Measurements from ENCODE around the gene DNAH12.
A peak's percentile ranks its signal among the peaks of the same experiment; 100 is the strongest.

Gene DNAH12

GRCh38 chr3:57544181-57545125 lies at the start of gene DNAH12:
TSS of gene DNAH12 (minus strand) at chr3:57544344. CDS start at chr3:57542870, 1,474 bp downstream.
- no peaks in the 10 kb centered on the region for H3F3A ChIP-seq (ENCODE audit: low read depth)
- H3K36me3 ChIP-seq (ENCODE audit: insufficient read depth, low read length), result no peaks in the 10 kb centered on the region
- H4K20me1 ChIP-seq (ENCODE audit: insufficient read depth, low read length, poor library complexity, severe bottlenecking), result no peaks in the 10 kb centered on the region
- H3K9me2 ChIP-seq (replicated peaks; ENCODE audit: low read depth, low read length), result no peaks in the 10 kb centered on the region
- H3K4me3 ChIP-seq (ENCODE audit: low read length, poor library complexity, severe bottlenecking), result no peak within 1 kb of the TSS
- no peaks in the 10 kb centered on the region for H3K4me1 ChIP-seq (ENCODE audit: insufficient read depth, low read length, poor library complexity, severe bottlenecking)
- no peak within 1 kb of the TSS for H3K4me2 ChIP-seq (ENCODE audit: low read depth, low read length, poor library complexity, severe bottlenecking)
- no peaks in the 10 kb centered on the region for H3K79me2 ChIP-seq (ENCODE audit: insufficient read depth, low read length)
- H2AFZ ChIP-seq (ENCODE audit: low read length), result no peak within 1 kb of the TSS
- H3K27me3 ChIP-seq (ENCODE audit: insufficient read depth, low read length, poor library complexity, severe bottlenecking), result no peaks in the 10 kb centered on the region
- no peaks in the 10 kb centered on the region for H3K9me3 ChIP-seq (ENCODE audit: insufficient read depth, low read depth, low read length)
- H3K9ac ChIP-seq (ENCODE audit: low read depth, low read length, poor library complexity, severe bottlenecking), result no peak within 1 kb of the TSS
- TF ChIP-seq EZH2phosphoT487 (IDR thresholded peaks at IDR 0.05; ENCODE audit: borderline replicate concordance) (no peak), CTCF (conservative IDR thresholded peaks at IDR 0.05; ENCODE audit: low read length) (no peak)

- H2AFZ ChIP-seq (ENCODE audit: low read length), result no peak overlapping the region
- no peaks in the 10 kb centered on the region for H3K36me3 ChIP-seq (ENCODE audit: insufficient read depth, low read length)
- H4K20me1 ChIP-seq (ENCODE audit: insufficient read depth, low read length, poor library complexity, severe bottlenecking), result peaks cover 69% of the 10 kb centered on the region
- TF ChIP-seq CTCF (conservative IDR thresholded peaks at IDR 0.05; ENCODE audit: low read length) (no peak), EZH2phosphoT487 (IDR thresholded peaks at IDR 0.05; ENCODE audit: borderline replicate concordance) (no peak)
- H3K9me2 ChIP-seq (replicated peaks; ENCODE audit: low read depth, low read length), result no peaks in the 10 kb centered on the region
- H3F3A ChIP-seq (ENCODE audit: low read depth), result 0 out of 2 replicates have a peak, but pooled peaks cover 2% of the 10 kb centered on the region
- no peak overlapping the region for H3K9ac ChIP-seq (ENCODE audit: low read depth, low read length, poor library complexity, severe bottlenecking)
- H3K4me3 ChIP-seq (ENCODE audit: low read length, poor library complexity, severe bottlenecking), result peak overlapping the region; percentile 51
- H3K4me2 ChIP-seq (ENCODE audit: low read depth, low read length, poor library complexity, severe bottlenecking), result peak overlapping the region; percentile 97
- no peaks in the 10 kb centered on the region for H3K9me3 ChIP-seq (ENCODE audit: insufficient read depth, low read depth, low read length)
- peaks cover 35% of the 10 kb centered on the region for H3K4me1 ChIP-seq (ENCODE audit: insufficient read depth, low read length, poor library complexity, severe bottlenecking)
- H3K79me2 ChIP-seq (ENCODE audit: insufficient read depth, low read length), result peaks cover 94% of the 10 kb centered on the region
- no peaks in the 10 kb centered on the region for H3K27me3 ChIP-seq (ENCODE audit: insufficient read depth, low read length, poor library complexity, severe bottlenecking)
Measured at GRCh38 chr3:57592306-57592705, 48.2 kb upstream of the DNAH12 start.

- Histone ChIP-seq H3K4me2 (ENCODE audit: low read depth, low read length, poor library complexity, severe bottlenecking) (no peak overlapping the region), H3K27me3 (ENCODE audit: insufficient read depth, low read length, poor library complexity, severe bottlenecking) (no peaks in the 10 kb centered on the region), H3K4me3 (ENCODE audit: low read length, poor library complexity, severe bottlenecking) (no peak overlapping the region), H3K4me1 (ENCODE audit: insufficient read depth, low read length, poor library complexity, severe bottlenecking) (peaks cover 12% of the 10 kb centered on the region), H3F3A (ENCODE audit: low read depth) (no peaks in the 10 kb centered on the region), H4K20me1 (ENCODE audit: insufficient read depth, low read length, poor library complexity, severe bottlenecking) (peaks cover 64% of the 10 kb centered on the region), H2AFZ (ENCODE audit: low read length) (no peak overlapping the region), H3K79me2 (ENCODE audit: insufficient read depth, low read length) (peaks cover 92% of the 10 kb centered on the region), H3K9ac (ENCODE audit: low read depth, low read length, poor library complexity, severe bottlenecking) (no peak overlapping the region), H3K9me2 (replicated peaks; ENCODE audit: low read depth, low read length) (no peaks in the 10 kb centered on the region), H3K9me3 (ENCODE audit: insufficient read depth, low read depth, low read length) (no peaks in the 10 kb centered on the region), H3K36me3 (ENCODE audit: insufficient read depth, low read length) (peaks cover 14% of the 10 kb centered on the region; the same call in 1 of the 2 replicates)
- TF ChIP-seq EZH2phosphoT487 (IDR thresholded peaks at IDR 0.05; ENCODE audit: borderline replicate concordance), result no peak
Measured at GRCh38 chr3:57587905-57588304, 43.8 kb upstream of the DNAH12 start.
